ENCODE results near the gene VSIG10.
"Not testable (repeated sequence)": the region's sequence is repeated elsewhere in the genome, so short reads cannot be mapped to it uniquely, and the experiment has no call there.

VSIG10 gene

DNA sequence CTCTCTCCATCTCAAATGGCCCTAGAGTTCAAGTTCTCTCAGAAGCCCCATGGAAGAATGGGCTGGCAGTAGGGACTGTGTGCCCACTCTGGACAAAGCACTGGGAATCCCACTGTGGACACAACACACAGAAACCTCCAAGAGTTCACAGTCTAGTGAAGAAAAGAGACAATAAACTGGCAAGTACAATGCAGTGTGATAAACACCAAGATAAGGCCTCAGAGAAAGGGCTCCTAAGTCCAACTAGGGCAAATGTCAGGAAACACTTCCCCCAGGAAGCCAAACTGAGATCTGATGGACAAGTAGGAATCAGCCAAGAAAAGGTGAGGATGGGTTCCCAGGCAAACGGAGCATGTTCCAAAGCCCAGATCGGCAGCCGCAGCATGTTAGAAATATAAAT is 5.4 kb downstream of the VSIG10 start:
- TF ChIP-seq, protein P1, sequence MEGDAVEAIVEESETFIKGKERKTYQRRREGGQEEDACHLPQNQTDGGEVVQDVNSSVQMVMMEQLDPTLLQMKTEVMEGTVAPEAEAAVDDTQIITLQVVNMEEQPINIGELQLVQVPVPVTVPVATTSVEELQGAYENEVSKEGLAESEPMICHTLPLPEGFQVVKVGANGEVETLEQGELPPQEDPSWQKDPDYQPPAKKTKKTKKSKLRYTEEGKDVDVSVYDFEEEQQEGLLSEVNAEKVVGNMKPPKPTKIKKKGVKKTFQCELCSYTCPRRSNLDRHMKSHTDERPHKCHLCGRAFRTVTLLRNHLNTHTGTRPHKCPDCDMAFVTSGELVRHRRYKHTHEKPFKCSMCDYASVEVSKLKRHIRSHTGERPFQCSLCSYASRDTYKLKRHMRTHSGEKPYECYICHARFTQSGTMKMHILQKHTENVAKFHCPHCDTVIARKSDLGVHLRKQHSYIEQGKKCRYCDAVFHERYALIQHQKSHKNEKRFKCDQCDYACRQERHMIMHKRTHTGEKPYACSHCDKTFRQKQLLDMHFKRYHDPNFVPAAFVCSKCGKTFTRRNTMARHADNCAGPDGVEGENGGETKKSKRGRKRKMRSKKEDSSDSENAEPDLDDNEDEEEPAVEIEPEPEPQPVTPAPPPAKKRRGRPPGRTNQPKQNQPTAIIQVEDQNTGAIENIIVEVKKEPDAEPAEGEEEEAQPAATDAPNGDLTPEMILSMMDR (conservative IDR thresholded peaks at IDR 0.05; ENCODE audit: low read length) = no peak
- H3K4me3 ChIP-seq (ENCODE audit: low read length) = no peak overlapping the region
- no peak for DNase-seq (ENCODE audit: low read depth)

DNA sequence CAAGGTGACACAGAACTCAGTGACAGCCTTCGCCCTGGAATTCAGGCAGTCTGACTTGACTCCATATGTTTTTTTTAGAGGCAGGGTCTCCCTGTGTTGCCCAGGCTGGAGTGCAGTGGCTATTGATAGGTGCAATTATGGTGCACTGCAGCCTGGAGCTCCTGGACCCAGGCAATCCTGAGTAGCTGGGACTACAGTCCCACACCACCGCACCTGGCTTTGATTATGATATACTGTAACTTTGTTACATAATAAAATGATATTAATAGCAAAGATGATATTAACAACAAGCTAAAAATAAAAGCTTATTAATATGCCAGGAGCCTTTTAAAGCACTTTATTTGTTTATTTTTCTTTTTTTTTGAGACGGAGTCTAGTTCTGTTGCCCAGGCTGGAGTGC is 9.8 kb downstream of the VSIG10 start:
- TF ChIP-seq, protein P1 (conservative IDR thresholded peaks at IDR 0.05; ENCODE audit: low read length) = no peak
- DNase-seq (ENCODE audit: low read depth) = no peak
- H3K4me3 ChIP-seq (ENCODE audit: low read length) = no peak overlapping the region

DNA sequence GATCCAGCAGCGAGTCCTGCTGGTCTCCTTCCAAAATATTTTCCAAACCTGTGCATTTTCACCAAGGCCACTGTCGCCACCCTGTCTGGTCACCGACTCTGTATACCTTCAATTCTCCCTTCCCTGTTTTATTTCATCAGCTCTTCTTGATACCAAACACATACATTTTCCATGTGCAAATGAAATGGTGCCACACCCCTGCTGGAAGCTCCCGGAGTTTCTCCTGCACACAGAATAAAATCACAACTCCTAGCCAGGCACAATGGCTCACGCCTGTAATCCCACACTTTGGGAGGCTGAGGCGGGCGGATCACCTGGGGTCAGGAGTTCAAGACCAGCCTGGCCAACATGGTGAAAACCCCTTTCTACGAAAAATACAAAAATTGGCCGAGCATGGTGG is 14.0 kb downstream of the VSIG10 start:
- no peak overlapping the region for H3K4me3 ChIP-seq (ENCODE audit: low read length)
- no peak for DNase-seq (ENCODE audit: low read depth)
- TF ChIP-seq, protein P1 (conservative IDR thresholded peaks at IDR 0.05; ENCODE audit: low read length) = no peak

DNA sequence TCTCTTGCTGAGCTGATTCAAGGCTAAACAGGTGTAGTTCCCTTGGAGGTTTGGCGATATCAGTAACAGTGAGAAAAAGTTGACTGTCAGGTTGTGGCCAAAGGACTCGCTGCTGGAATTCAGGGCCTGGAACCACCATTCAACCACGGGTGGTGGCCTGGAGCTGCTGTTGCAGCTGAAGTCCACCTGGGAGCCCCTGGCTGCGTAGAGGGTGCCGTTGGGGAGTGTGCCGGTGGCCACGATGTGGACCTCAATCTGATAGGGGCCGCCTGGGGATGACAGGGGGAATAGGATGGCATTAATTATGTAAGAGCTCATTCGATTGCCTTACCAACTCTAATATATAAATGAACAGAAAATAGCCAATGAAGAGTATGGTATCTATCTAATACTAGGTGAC is 21.6 kb downstream of the VSIG10 start:
- DNase-seq (ENCODE audit: low read depth) = no peak
- H3K4me3 ChIP-seq (ENCODE audit: low read length) = no peak overlapping the region
- TF ChIP-seq, protein P1 (conservative IDR thresholded peaks at IDR 0.05; ENCODE audit: low read length) = no peak

DNA sequence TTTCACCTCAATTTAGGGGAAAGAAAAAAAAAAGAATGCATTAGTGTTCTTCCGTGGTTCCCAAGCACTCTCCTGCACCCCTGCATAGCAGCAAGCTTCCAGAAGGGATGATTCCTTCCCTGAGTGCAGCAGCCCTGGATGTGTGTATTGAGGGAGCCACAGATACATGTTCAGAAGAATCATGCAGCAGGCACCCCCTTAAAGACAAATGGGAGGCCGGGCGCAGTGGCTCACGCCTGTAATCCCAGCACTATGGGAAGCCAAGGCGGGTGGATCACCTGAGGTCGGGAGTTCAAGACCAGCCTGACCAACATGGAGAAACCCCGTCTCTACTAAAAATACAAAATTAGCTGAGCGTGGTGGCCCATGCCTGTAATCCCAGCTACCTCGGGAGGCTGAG is 22.3 kb downstream of the VSIG10 start:
- H3K4me3 ChIP-seq (ENCODE audit: low read length); DNase-seq (ENCODE audit: low read depth): not testable (repeated sequence)

DNA sequence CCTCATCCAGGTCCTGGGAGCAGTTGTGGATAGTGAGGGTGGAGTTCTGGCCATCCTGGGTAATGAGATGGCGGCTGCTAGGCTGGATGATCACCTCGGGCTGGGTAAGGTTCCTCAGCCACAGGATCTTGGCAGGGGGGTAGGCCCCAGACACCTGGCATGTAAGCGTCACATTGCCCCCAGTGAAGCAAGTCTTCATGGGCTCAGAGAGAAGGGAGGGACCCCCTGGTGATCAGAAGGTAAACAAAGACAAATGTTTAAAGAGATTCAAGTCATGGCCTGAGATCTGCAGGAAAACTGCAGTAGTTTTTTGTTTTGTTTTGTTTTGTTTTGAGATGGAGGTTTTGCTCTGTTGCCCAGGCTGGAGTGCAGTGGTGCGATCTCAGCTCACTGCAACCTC is 30.0 kb downstream of the VSIG10 start:
- TF ChIP-seq, protein P1 (conservative IDR thresholded peaks at IDR 0.05; ENCODE audit: low read length) = no peak
- no peak overlapping the region for H3K4me3 ChIP-seq (ENCODE audit: low read length)
- no peak for DNase-seq (ENCODE audit: low read depth)

DNA sequence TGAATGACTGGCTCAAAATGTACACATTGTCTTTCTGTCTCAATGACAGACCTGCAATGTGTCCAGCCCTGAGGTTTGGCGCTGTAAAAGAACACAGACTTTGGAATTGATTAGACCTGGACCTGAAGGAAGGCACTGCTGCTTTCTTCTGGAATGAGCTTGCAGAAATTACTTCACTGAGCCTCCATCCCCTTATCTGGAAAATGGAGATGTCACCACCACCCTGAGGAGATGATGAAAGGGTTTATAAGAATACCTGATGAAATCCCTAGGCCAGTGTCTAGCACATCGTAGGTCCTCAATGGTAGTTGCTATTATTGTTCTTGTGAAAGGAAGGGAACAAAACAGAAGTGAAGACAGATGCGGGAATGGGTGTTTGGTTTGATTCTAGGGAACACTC is 33.2 kb downstream of the VSIG10 start:
- H3K4me3 ChIP-seq (ENCODE audit: low read length) = no peak overlapping the region
- no peak for DNase-seq (ENCODE audit: low read depth)
- TF ChIP-seq, protein P1 (conservative IDR thresholded peaks at IDR 0.05; ENCODE audit: low read length) = no peak

DNA sequence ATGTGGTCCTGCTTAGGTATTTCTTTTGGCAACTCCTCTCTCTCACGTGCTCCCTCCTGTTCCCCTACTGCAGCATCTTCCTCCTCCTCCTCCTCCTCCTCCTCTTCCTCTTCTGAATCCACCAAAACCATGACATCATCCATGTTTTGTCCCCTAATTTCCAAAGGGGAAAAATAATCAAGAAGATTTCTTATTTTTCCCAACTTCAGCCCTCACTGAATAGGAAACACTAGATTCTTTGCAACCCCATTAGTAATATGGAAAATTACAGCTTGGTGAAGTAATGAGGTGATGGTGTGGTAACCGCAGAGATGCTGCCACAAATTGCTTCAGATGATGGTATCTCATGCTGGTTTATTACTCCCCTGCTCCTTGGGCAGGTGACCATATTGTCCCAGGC is 35.4 kb downstream of the VSIG10 start:
- no peak overlapping the region for H3K4me3 ChIP-seq (ENCODE audit: low read length)
- TF ChIP-seq, protein P1 (conservative IDR thresholded peaks at IDR 0.05; ENCODE audit: low read length) = no peak
- no peak for DNase-seq (ENCODE audit: low read depth)
